Natural killer cell (primary cell): ENCODE measurements around the gene IL17C. TPM values are rescaled to one million over a fixed set of nuclear protein-coding genes. Genes with fewer than 3 reads are reported as not detected.

Experiments used
- ATAC-seq, 3 donors: fragments of 150-1000 bp in 2 of 3; fragments of 200-7000 bp in 1 of 3; cut with Tn5 transposase; 1 replicate in 1 of 3; 2 replicates in 2 of 3; pipeline ENCODE4 v1.10.0; 2021; ENCODE audit warnings: mild to moderate bottlenecking in 2 of 3, moderate library complexity in 2 of 3
- DNase-seq, 2 donors: peaks; one replicate each; pipeline versions ENCODE4 v3.0.0 to v3.0.0-alpha.2; 2013 to 2021; ENCODE audit warnings: mixed read lengths in 1 of 2
- H3K27ac ChIP-seq: one replicate; pipeline ENCODE4 v1.5.1; 2013; ENCODE audit warnings: mild to moderate bottlenecking, low read length
- H3K27me3 ChIP-seq: one replicate; pipeline ENCODE4 v1.6.1; 2013; ENCODE audit warnings: low read length; ENCODE audit not compliant: control insufficient read depth, insufficient read depth
- H3K36me3 ChIP-seq: one replicate; pipeline ENCODE4 v1.6.1; 2013; ENCODE audit warnings: low read length; ENCODE audit not compliant: control insufficient read depth, insufficient read depth
- H3K4me1 ChIP-seq: one replicate; pipeline ENCODE4 v1.6.1; 2013; ENCODE audit warnings: low read length; ENCODE audit not compliant: control insufficient read depth, insufficient read depth
- H3K4me3 ChIP-seq: one replicate; pipeline ENCODE4 v1.5.1; 2013; ENCODE audit warnings: low read length
- H3K9me3 ChIP-seq: one replicate; pipeline ENCODE4 v1.6.1; 2013; ENCODE audit warnings: low read length; ENCODE audit not compliant: control insufficient read depth, insufficient read depth
- H3K27ac Mint-ChIP-seq, 2 donors: one replicate each; pipeline ENCODE4 v1.8.0; 2022; ENCODE audit warnings: mild to moderate bottlenecking in 2 of 2, mixed read lengths in 2 of 2, moderate library complexity in 1 of 2
- H3K27me3 Mint-ChIP-seq, 2 donors: one replicate each; pipeline ENCODE4 v1.8.0; 2022; ENCODE audit warnings: low read depth in 2 of 2, mixed read lengths in 2 of 2
- H3K36me3 Mint-ChIP-seq: one replicate; pipeline ENCODE4 v1.8.0; 2022; ENCODE audit warnings: mixed read lengths
- H3K4me1 Mint-ChIP-seq, 2 donors: one replicate each; pipeline ENCODE4 v1.8.0; 2022; ENCODE audit warnings: mixed read lengths in 2 of 2
- H3K4me3 Mint-ChIP-seq: one replicate; pipeline ENCODE4 v1.8.0; 2022; ENCODE audit warnings: mild to moderate bottlenecking, moderate library complexity, mixed read lengths
- H3K9me3 Mint-ChIP-seq, 2 donors: one replicate each; pipeline ENCODE4 v1.8.0; 2022; ENCODE audit warnings: mixed read lengths in 2 of 2
- WGBS: methylation state at CpG from one replicate; pipeline ENCODE4 v1.1.7; 2013; ENCODE audit warnings: missing lambda C conversion rate; ENCODE audit not compliant: insufficient coverage; 5-methylcytosine and 5-hydroxymethylcytosine counted together
- intact Hi-C: fragments of 100-400 bp; cut with micrococcal nuclease; formaldehyde crosslinking; loops from one replicate; pipeline ENCODE4 v1.14.2; 2022
- total RNA-seq, 4 donors: library from RNA; stranded (reverse); fragments of 120-200 nt in 1 of 4; gene quantifications; one replicate each; pipeline versions ENCODE4 v1.2.3 to v1.2.4, GENCODE V29; 2013 to 2022
- TF ChIP-seq, protein P1 (sequence below): fragments of 200-600 bp; IDR thresholded peaks from one replicate; pipeline ENCODE4 v1.8.0; 2022; ENCODE audit warnings: antibody characterized with exemption

IL17C gene
- total RNA-seq, 3 donors from 2014 or later (not counting 1 experiment from before 2014, with no cell fraction given) = 0.61 to 3.0 (median 1.2) TPM

DNA sequence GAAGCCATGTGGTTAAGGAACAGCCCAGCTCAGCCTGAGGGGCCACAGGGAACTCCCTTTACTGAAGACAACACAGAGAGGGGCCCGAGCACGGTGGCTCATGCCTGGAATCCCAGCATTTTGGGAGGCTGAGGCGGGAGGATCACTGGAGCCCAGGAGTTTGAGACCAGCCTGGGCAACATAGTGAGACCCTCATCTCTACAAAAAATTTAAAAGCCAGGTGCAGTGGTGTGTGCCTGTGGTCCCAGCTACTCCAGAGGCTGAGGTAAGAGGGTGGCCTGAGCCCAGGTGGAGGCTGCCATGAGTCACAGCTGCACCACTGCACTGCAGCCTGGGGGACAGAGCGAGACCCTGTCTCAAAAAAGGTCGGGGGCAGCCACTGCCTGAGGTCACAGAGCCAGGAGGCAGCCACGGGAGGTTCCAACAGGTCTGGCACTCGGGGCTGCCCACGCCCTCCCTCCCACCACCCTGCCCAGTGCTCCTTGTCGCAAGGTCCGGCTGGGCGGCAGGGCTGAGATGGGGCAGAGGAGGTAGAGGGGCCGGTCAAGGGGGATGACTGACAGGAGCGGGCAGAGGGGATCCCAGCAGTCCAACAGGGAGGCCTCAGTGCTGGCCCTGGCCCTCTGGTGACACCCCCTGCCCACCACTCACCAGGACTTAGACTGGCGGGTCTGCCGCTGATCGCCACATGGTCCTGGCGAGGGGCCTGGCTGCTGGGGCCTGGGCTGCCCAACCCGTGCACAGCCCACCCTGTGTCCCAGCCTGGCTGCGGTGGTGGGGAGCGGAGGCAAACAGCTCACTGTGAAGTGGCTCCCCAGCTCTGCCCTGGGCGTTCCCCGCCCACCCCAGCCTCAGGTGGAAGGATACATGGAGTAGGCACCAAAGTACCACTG, 9.1 kb downstream of the IL17C start:
- H3K27ac ChIP-seq = peak overlapping the region; percentile 41
- ATAC-seq (no peak), DNase-seq (no peak)
- H3K4me1 Mint-ChIP-seq = peaks cover 34 to 65% of the 10 kb centered on the region in 2 donors
- no peaks in the 10 kb centered on the region for H3K27me3 ChIP-seq
- peaks cover 53% of the 10 kb centered on the region for H3K36me3 ChIP-seq
- H3K36me3 Mint-ChIP-seq = no peaks in the 10 kb centered on the region
- intact Hi-C loops = no loop called here
- TF ChIP-seq, protein P1, sequence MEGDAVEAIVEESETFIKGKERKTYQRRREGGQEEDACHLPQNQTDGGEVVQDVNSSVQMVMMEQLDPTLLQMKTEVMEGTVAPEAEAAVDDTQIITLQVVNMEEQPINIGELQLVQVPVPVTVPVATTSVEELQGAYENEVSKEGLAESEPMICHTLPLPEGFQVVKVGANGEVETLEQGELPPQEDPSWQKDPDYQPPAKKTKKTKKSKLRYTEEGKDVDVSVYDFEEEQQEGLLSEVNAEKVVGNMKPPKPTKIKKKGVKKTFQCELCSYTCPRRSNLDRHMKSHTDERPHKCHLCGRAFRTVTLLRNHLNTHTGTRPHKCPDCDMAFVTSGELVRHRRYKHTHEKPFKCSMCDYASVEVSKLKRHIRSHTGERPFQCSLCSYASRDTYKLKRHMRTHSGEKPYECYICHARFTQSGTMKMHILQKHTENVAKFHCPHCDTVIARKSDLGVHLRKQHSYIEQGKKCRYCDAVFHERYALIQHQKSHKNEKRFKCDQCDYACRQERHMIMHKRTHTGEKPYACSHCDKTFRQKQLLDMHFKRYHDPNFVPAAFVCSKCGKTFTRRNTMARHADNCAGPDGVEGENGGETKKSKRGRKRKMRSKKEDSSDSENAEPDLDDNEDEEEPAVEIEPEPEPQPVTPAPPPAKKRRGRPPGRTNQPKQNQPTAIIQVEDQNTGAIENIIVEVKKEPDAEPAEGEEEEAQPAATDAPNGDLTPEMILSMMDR = no peak
- H3K4me3 ChIP-seq = no peak overlapping the region
- no peaks in the 10 kb centered on the region for H3K9me3 ChIP-seq
- H3K27me3 Mint-ChIP-seq = no peaks in the 10 kb centered on the region
- peak overlapping the region in 1 of 2 donors; percentile 73 for H3K27ac Mint-ChIP-seq
- WGBS = 94% methylated on average over 22 of the region's 22 CpGs
- H3K4me1 ChIP-seq = peaks cover 74% of the 10 kb centered on the region
- no peaks in the 10 kb centered on the region for H3K9me3 Mint-ChIP-seq
- H3K4me3 Mint-ChIP-seq = peak overlapping the region; percentile 31

DNA sequence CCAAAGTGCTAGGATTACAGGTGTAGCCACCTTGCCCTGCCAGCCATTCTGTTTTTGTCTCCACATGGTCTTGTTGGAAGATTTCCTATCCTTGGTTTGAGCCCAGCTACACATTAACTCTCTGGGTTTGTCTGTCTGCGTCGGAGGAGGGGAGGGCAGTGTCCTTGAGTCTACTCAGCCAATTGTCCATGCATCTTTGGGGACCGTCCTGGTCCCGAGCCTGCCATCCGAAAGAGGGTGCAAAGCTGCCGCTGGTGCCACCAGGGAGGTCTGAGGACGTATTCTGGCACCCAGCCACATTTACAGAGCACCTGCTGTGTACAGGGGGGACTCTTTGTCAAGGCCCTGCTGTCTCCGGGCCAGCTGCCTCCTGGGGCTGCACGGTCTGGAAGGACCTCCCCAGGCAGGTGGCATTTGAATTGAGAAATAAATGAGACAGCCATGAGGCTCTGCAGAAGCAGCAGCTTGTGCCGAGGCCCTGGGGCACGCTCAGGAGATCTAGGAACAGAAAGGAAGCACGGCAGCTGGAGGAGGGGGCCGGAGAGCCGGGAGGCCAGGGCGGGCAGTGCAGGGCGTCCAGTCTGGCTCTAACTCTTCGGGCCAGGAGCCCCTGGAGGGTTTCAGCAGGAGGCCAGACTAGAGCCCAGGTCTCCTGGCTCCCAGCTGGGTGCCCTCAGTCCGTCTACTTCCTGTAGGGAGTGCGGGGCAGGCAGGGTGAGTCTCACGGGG, 11.0 kb downstream of the IL17C start:
- TF ChIP-seq, protein P1 = no peak
- Histone ChIP-seq H3K4me3 (peak overlapping the region; percentile 87), H3K4me1 (peaks cover 88% of the 10 kb centered on the region), H3K9me3 (no peaks in the 10 kb centered on the region), H3K27ac (peak overlapping the region; percentile 99), H3K36me3 (peaks cover 38% of the 10 kb centered on the region), H3K27me3 (no peaks in the 10 kb centered on the region)
- H3K4me1 Mint-ChIP-seq = peaks cover 46 to 74% of the 10 kb centered on the region in 2 donors
- ATAC-seq (no peak), DNase-seq (no peak)
- H3K36me3 Mint-ChIP-seq = no peaks in the 10 kb centered on the region
- peak overlapping the region; percentile 95 for H3K4me3 Mint-ChIP-seq
- intact Hi-C loops = no loop called here
- H3K9me3 Mint-ChIP-seq = no peaks in the 10 kb centered on the region
- WGBS = 77% methylated on average over 20 of the region's 20 CpGs
- H3K27me3 Mint-ChIP-seq = no peaks in the 10 kb centered on the region
- H3K27ac Mint-ChIP-seq = peak overlapping the region; percentile 96 to 99

DNA sequence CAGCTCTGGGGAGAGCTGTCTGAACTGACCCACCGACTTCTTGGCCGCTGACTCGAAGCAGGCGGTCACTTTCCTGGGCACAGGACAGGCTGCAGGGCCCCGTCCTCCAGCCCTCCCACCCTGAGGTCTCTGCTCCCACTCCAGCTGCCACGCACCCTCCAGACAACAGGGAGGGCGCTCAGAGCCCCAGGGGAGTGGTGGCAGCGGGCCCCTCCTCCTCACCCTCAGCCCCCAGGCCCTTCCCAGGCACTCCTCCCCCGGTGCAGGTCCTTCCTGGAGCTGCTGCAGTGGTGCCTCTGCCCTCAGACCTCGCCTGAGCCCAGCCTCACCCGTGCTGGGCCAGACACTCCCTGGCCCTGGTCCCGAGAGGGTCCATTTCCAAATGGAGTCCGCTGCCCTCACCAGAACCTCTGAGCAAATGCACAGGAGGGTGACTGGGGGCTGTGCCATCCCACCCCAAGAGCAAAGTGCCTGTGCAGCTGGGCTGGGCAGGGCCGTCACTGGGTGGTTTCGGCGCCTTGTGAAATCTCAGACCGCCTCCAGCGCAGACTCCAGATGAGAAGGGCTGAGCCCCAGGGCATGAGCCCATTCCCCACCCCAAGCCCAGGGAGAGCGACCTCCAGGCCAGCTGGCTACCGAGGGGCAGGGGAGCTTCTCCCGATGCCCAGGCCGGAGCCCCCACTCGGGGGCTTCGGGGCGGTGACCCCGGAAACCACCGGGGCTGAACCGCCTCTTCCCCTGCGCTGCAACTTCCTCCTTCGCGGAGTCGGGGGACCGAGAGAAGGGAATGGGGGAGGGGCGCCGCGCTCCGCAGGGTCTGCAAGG, 11.8 kb downstream of the IL17C start:
- ATAC-seq (peak; percentile 10 to 25 (median 18)), DNase-seq (peak; percentile 61 to 65)
- Mint-ChIP-seq H3K4me1 (peaks cover 46 to 74% of the 10 kb centered on the region in 2 donors), H3K27me3 (no peaks in the 10 kb centered on the region), H3K9me3 (no peaks in the 10 kb centered on the region), H3K27ac (peak overlapping the region; percentile 96 to 99), H3K36me3 (no peaks in the 10 kb centered on the region), H3K4me3 (peak overlapping the region; percentile 95)
- Histone ChIP-seq H3K36me3 (peaks cover 36% of the 10 kb centered on the region), H3K4me3 (peak overlapping the region; percentile 87), H3K4me1 (peaks cover 92% of the 10 kb centered on the region), H3K9me3 (no peaks in the 10 kb centered on the region), H3K27ac (peak overlapping the region; percentile 99), H3K27me3 (no peaks in the 10 kb centered on the region)
- intact Hi-C loops = loop anchor here (2.0 to 5.0 kb wide), 2 partner anchors 51 to 1263 kb away; no protein-coding TSS in a partner anchor
- TF ChIP-seq, protein P1 = no peak
- 9% methylated on average over 37 of the region's 37 CpGs for WGBS
